Panc1 (cell line): ENCODE results near the gene GRB7. TPM values are rescaled to one million over a fixed set of nuclear protein-coding genes. Genes with fewer than 3 reads are reported as not detected.

ENCODE experiments used
- ATAC-seq: fragments of 200-7000 bp; cut with Tn5 transposase; 2 replicates; pipeline ENCODE4 v1.9.1; 2020; ENCODE audit warnings: mild to moderate bottlenecking, moderate library complexity
- BruUV-seq: library from RNA; stranded (reverse); fragments of 400-500 nt; replicated peaks from 2 replicates; lab custom pipeline; 2021; lab: Mats Ljungman, UMichigan
- CTCF ChIA-PET: fragments of 300-600 bp; sonication (Branson Sonifier 250); formaldehyde crosslinking; loops from one replicate; lab custom pipeline; 2022; ENCODE audit warnings: antibody characterized with exemption; lab: Charles Lee
- POLR2A ChIA-PET: fragments of 300-600 bp; sonication (Branson Sonifier 250); formaldehyde crosslinking; loops from one replicate; lab custom pipeline; 2022; ENCODE audit warnings: antibody characterized with exemption; lab: Charles Lee
- DNase-seq: peaks from one replicate; pipeline ENCODE4 v3.0.0-alpha.2; 2010; ENCODE audit warnings: low read depth, low spot score
- H3K27ac ChIP-seq: 2 replicates; pipeline ENCODE4 v1.5.1; 2011; ENCODE audit warnings: mild to moderate bottlenecking, low read length, inconsistent platforms
- H3K27me3 ChIP-seq: fragments of 200-500 bp; sonication (Bioruptor generic); 2 replicates; pipeline ENCODE4 v1.6.0; 2014; ENCODE audit warnings: low read length, inconsistent platforms; ENCODE audit not compliant: control insufficient read depth, insufficient read depth
- H3K36me3 ChIP-seq: fragments of 200-500 bp; sonication (Bioruptor generic); 2 replicates; pipeline ENCODE4 v1.5.1; 2014; ENCODE audit warnings: inconsistent platforms, mild to moderate bottlenecking, low read length, moderate library complexity; ENCODE audit not compliant: control insufficient read depth, insufficient read depth
- H3K4me1 ChIP-seq: 2 replicates; pipeline ENCODE4 v1.5.1; 2011; ENCODE audit warnings: inconsistent platforms, mild to moderate bottlenecking, low read length, moderate library complexity; ENCODE audit not compliant: control insufficient read depth, insufficient read depth
- H3K4me3 ChIP-seq, 2 experiments: 2 replicates each; pipeline ENCODE4 v1.5.1; 2011 to 2012; ENCODE audit warnings: low read depth in 2 of 2, low read length in 2 of 2, mild to moderate bottlenecking in 2 of 2, inconsistent platforms in 1 of 2, moderate library complexity in 1 of 2
- H3K9me3 ChIP-seq: fragments of 200-500 bp; sonication (Bioruptor generic); 2 replicates; pipeline ENCODE4 v1.5.1; 2014; ENCODE audit warnings: low read depth, mild to moderate bottlenecking, inconsistent platforms, low read length, moderate library complexity; ENCODE audit not compliant: control insufficient read depth, insufficient read depth
- POLR2AphosphoS5 ChIP-seq: IDR thresholded peaks from 2 replicates; pipeline ENCODE4 v1.6.1; 2012; ENCODE audit warnings: mild to moderate bottlenecking, low read depth, low read length, moderate library complexity
- SIN3A ChIP-seq: IDR thresholded peaks from 2 replicates; pipeline ENCODE4 v1.6.1; 2012; ENCODE audit warnings: low read depth, mild to moderate bottlenecking, low read length, moderate library complexity, borderline replicate concordance; ENCODE audit not compliant: insufficient read depth
- TCF7L2 ChIP-seq: IDR thresholded peaks from 2 replicates; pipeline ENCODE4 v1.6.1; 2011; ENCODE audit warnings: mild to moderate bottlenecking, low read depth, low read length, inconsistent platforms
- in situ Hi-C: cut with HindIII; loops from 2 replicates; pipeline ENCODE4 v1.10.0; 2016; ENCODE audit warnings: low sequenced_read_pairs, low pct_unique_long_range_greater_than_20kb
- intact Hi-C: fragments of 100-400 bp; cut with micrococcal nuclease; formaldehyde crosslinking; loops from one replicate; pipeline ENCODE4 v1.10.0; 2022; ENCODE audit not compliant: unreplicated experiment
- total RNA-seq: library from RNA; stranded (reverse); gene quantifications from one replicate; pipeline ENCODE4 v1.2.1, GENCODE V29; 2021; ENCODE audit not compliant: unreplicated experiment
- TF ChIP-seq, protein P1 (sequence below): fragments of 450-650 bp; IDR thresholded peaks from 2 replicates; pipeline ENCODE4 v1.5.1; 2017; ENCODE audit warnings: mild to moderate bottlenecking
- TF ChIP-seq, protein P2 (sequence below), 2 experiments: IDR thresholded peaks; 2 replicates each; pipeline ENCODE4 v1.6.1; 2011 to 2012; ENCODE audit warnings: low read depth in 2 of 2, control low read depth in 1 of 2, low read length in 1 of 2, mild to moderate bottlenecking in 1 of 2, moderate library complexity in 1 of 2; ENCODE audit not compliant: insufficient read depth in 1 of 2

GRB7 gene
- total RNA-seq, 1 experiment from 2014 or later = 2.8 TPM

GRCh38 chr17:39703913-39704312 lies 33.8 kb upstream of the GRB7 start:
- Histone ChIP-seq H3K4me3 (no peak overlapping the region), H3K36me3 (peaks cover 3% of the 10 kb centered on the region; the same call in 1 of the 2 replicates), H3K27me3 (no peaks in the 10 kb centered on the region), H3K4me1 (peaks cover 50% of the 10 kb centered on the region), H3K9me3 (no peaks in the 10 kb centered on the region), H3K27ac (peak overlapping the region; percentile 3; the same call in 1 of the 2 replicates)
- CTCF ChIA-PET = interaction anchor here (1.2 kb wide), 1 partner anchor 26 kb away, joined by 3 read pairs; the partner anchor contains the start of gene MIEN1
- POLR2A ChIA-PET = no interaction called here
- TF ChIP-seq, protein P1, sequence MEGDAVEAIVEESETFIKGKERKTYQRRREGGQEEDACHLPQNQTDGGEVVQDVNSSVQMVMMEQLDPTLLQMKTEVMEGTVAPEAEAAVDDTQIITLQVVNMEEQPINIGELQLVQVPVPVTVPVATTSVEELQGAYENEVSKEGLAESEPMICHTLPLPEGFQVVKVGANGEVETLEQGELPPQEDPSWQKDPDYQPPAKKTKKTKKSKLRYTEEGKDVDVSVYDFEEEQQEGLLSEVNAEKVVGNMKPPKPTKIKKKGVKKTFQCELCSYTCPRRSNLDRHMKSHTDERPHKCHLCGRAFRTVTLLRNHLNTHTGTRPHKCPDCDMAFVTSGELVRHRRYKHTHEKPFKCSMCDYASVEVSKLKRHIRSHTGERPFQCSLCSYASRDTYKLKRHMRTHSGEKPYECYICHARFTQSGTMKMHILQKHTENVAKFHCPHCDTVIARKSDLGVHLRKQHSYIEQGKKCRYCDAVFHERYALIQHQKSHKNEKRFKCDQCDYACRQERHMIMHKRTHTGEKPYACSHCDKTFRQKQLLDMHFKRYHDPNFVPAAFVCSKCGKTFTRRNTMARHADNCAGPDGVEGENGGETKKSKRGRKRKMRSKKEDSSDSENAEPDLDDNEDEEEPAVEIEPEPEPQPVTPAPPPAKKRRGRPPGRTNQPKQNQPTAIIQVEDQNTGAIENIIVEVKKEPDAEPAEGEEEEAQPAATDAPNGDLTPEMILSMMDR = no peak
- TF ChIP-seq, protein P2, sequence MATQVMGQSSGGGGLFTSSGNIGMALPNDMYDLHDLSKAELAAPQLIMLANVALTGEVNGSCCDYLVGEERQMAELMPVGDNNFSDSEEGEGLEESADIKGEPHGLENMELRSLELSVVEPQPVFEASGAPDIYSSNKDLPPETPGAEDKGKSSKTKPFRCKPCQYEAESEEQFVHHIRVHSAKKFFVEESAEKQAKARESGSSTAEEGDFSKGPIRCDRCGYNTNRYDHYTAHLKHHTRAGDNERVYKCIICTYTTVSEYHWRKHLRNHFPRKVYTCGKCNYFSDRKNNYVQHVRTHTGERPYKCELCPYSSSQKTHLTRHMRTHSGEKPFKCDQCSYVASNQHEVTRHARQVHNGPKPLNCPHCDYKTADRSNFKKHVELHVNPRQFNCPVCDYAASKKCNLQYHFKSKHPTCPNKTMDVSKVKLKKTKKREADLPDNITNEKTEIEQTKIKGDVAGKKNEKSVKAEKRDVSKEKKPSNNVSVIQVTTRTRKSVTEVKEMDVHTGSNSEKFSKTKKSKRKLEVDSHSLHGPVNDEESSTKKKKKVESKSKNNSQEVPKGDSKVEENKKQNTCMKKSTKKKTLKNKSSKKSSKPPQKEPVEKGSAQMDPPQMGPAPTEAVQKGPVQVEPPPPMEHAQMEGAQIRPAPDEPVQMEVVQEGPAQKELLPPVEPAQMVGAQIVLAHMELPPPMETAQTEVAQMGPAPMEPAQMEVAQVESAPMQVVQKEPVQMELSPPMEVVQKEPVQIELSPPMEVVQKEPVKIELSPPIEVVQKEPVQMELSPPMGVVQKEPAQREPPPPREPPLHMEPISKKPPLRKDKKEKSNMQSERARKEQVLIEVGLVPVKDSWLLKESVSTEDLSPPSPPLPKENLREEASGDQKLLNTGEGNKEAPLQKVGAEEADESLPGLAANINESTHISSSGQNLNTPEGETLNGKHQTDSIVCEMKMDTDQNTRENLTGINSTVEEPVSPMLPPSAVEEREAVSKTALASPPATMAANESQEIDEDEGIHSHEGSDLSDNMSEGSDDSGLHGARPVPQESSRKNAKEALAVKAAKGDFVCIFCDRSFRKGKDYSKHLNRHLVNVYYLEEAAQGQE (IDR thresholded peaks at IDR 0.05; ENCODE audit: insufficient read depth in 1 of 2, low read depth in 2 of 2, low read length in 1 of 2) = no peak
- TF ChIP-seq SIN3A (no peak), TCF7L2 (no peak), POLR2AphosphoS5 (no peak)
- BruUV-seq = no TSS peak
- intact Hi-C loops (no loop called here), in situ Hi-C loops (no loop called here)
- DNase-seq (no peak), ATAC-seq (no peak)

DNA sequence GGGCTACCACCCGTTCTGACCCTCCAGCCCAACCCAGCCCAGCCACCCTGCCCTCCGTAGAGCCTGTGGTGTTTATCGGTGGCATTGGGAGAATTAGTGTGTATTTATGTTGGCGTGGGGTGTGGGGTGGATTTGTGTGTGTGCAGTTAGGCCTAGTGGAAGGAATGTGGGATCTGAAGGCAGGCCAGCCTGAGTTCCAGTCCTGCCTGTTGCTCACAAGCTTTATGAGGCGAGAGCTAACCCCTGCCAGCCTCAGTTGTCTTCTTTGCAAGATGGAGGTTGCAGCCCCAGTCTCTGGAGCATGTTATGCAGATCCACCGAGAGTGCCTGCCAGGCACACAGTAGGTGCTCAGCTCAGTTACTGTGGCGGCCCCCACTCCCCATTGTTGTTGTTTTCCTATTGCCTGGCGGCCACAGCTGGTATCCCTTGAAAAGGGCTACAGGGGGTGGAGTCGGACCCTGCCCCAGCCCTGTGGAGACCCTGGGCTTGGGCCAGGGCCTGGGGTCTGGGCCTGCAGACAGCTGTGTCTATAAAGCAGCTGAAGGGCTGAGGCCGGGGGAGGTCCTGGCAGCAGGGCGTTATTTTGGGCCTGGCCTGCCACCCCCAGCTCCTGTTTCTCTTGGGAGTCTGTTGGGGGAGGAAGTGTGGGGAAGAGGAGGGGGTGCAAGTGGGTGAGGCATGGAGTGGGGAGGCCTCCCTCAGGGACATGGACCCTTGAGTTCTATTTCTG lies 32.8 kb upstream of the GRB7 start:
- intact Hi-C loops = no loop called here
- TF ChIP-seq POLR2AphosphoS5 = no peak
- TF ChIP-seq, protein P1 = no peak
- TF ChIP-seq, protein P2 (IDR thresholded peaks at IDR 0.05; ENCODE audit: insufficient read depth in 1 of 2, low read depth in 2 of 2, low read length in 1 of 2) = no peak
- no peak for TF ChIP-seq TCF7L2
- no peak for TF ChIP-seq SIN3A
- peaks cover 3% of the 10 kb centered on the region; the same call in 1 of the 2 replicates for H3K36me3 ChIP-seq
- DNase-seq (no peak), ATAC-seq (no peak)
- H3K27me3 ChIP-seq = no peaks in the 10 kb centered on the region
- no TSS peak for BruUV-seq
- POLR2A ChIA-PET = no interaction called here
- no peak overlapping the region; the same call in 1 of the 2 replicates for H3K27ac ChIP-seq
- H3K9me3 ChIP-seq = no peaks in the 10 kb centered on the region
- CTCF ChIA-PET = interaction anchor here (0.6 to 0.7 kb wide), 2 partner anchors 10 to 34 kb away, joined by 3 read pairs; no protein-coding TSS in a partner anchor
- in situ Hi-C loops = no loop called here
- H3K4me1 ChIP-seq = peaks cover 44% of the 10 kb centered on the region
- H3K4me3 ChIP-seq = no peak overlapping the region
